NOMO-1 treated with DMSO at 0.1 percent for 48 hours (cell line): Measurements from ENCODE around the gene SLC1A7.

Source experiments
- DNase-seq: peaks from one replicate; lab custom pipeline; 2025; ENCODE audit not compliant: unreplicated experiment; lab: John Stamatoyannopoulos, UW

The SLC1A7 gene

GRCh38 chr1:53162621-53163020, 20.2 kb upstream of the SLC1A7 start:
- DNase-seq, result no peak

- DNase-seq, result no peak
Observed at GRCh38 chr1:53160924-53161378, 18.5 kb upstream of the SLC1A7 start.

GRCh38 chr1:53158900-53159299, 16.5 kb upstream of the SLC1A7 start:
- DNase-seq, result no peak

GRCh38 chr1:53156783-53157182, 14.3 kb upstream of the SLC1A7 start:
- DNase-seq, result no peak

DNA sequence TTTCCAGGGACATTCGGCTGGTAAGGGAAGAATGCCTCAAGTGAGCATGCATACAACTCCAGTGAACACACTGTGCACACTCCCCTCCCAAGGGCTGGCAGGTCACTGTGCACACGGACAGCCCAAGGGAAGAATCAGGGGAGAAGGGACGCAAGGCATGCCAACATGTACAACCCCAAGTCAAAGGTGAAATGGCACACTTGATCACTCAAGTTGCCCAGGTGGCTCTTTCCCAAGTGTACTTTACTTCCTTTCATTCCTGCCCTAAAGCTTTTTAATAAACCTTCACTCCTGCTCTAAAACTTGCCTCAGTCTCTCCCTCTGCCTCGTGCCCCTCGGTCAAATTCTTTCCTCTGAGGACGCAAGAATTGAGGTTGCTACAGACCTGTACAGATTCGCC, 13.5 kb upstream of the SLC1A7 start:
- no peak for DNase-seq

DNA sequence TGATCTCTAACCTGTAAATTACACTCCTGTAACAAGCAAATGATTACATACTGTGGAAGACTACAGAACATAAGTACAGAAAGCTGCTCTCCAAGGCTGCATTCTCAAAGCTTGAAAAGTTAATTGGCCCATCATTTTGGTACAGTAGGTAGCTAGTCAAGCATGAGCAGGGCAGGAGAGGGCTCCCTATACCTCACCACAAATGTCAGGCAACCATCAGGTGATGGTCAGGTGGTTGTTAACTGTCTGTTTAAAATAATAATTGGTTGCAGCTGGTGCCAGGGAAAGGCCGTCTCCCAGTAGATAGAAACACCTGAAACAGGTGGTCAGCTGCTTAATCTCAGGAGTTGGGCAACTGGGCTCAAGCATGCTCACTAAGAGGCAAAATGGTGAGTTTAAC, 13.1 kb upstream of the SLC1A7 start:
- no peak for DNase-seq

DNA sequence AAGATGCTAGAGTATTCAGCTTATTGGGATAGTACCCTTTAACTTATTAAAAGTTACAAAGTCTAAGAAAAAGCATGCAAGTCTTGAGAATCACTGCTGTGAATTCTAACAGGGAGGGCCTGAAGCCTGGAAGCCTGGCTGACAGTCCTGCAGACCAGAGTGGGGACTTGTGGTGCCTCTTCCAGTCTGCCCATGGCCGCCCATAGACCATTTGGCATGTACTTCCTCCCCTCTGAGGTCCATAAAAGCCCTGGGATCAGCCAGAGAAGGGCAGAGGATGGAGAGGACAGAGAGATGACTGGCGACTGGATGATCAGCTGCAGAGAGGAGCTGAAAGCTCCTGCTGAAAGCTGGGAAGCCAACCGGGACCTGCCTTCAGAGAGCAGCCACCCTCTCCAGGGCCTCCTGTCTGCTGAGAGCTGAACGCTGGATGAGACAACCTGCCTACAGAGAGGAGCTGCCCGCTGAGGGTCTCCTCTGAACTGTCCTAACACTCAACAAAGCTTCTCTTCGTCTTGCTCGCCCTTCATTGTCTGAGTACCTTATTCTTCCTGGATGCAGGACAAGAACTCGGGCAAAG, 12.5 kb upstream of the SLC1A7 start:
- DNase-seq, result no peak

- DNase-seq, result no peak
Observed at GRCh38 chr1:53153752-53154151, 11.3 kb upstream of the SLC1A7 start.

- DNase-seq, result no peak
Observed at GRCh38 chr1:53148123-53148522, 5.7 kb upstream of the SLC1A7 start.

DNA sequence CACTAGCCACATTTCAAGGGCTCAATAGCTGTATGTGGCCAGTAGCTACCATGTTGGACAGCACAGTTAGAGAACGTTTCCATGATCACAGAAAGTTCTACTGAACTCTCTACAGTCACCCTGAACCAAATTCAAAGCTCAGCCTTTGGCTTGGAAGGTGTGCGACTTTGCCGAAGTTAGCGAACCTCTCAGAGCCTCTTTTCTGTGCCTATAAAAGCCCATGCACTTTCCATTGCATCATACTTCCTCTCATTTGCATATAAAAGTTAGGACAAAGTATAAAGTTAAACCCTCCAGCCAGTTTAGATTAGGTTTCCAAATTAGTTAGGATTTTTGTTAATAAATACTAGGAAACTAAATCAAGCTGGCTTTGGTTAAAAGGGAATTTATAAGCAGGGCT, 4.7 kb upstream of the SLC1A7 start:
- no peak for DNase-seq

DNA sequence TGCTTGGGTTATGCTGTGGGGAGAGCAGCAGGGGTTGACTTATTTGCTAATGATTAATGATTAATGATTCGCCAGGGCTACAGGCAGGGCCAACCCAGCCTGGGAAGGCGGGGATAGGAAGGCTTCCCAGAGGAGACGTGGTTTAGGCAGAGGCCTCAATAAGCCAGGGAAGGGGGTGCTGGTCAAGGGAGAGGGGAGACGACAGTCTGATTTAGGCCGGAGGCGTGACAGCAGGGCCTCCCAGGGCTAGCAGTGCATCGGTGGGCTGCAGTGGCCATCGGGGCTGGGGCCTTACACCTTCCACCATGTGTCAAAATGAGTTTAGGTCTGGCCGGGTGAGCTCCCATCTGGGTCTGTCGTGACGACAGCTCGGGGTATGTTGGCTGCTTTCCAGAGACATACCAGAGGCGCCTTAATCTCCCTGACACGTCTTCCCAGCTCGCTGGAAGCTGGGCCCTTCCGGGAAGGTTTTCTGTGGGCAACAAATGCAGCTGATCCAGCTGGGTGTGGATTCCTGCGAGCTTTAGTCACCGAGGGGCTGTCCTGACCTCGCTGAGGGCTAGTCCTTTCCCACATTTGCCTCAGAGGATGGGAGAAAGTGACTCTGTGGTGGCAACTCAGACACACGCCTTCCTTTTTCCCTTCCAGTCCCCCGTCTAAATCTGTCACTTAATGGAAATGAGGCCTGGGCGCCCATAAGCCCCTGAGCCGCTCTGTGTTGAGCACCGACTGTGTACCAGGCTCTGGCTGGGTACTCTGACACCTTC, 3.7 kb upstream of the SLC1A7 start:
- DNase-seq, result no peak

- DNase-seq, result no peak
Observed at GRCh38 chr1:53145619-53145941, 3.1 kb upstream of the SLC1A7 start.

DNA sequence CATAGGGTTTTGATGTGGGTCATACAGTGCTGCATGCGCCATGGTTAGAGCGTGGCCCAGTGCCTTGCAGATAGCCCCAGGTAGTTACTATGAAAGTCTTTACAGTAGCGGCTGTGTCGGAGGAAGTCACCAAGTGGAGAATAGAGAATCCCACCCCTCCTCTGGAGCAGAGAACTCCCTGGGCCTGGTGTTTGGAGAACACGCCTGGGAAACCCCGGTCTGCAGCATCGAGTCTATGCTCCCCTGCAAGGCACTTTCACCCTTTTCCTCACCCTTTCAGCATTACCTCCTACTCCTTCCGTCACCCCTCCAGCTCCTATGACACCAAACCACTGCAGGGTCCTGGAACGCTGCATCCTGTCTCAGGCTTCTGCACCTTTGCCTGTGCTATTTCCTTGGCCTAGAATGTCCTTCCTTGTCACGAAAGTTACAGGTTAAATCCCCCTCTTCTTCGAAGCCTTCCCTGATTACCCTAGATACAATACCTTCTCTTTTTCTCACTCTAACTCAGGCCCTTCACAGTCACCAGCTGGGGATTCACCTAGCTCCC, 2.7 kb upstream of the SLC1A7 start:
- no peak for DNase-seq

GRCh38 chr1:53144201-53144600, 1.8 kb upstream of the SLC1A7 start:
- no peak for DNase-seq

DNA sequence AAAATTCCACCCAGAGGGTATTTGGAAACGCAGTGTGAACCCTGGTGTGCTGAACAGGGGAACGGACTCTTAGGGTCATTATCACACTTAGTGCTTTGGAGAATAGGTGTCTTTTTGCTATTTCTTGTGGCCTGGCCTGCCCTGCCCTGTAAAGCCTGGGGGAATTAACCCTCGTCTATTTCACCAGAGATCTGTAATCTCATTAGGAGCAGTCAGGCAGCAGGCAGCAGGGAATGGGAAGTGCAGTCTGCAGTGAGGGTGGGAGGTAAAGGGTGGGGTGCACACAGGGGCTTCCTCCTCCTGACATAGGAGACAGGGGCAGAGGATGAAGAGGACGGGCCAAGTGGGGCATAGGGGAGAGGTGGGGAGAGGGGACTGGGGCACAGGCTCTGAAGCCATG, 1.1 kb upstream of the SLC1A7 start:
- DNase-seq, result no peak

GRCh38 chr1:53141487-53142055, 867 bp downstream of the SLC1A7 start:
- no peak for DNase-seq

- no peak for DNase-seq
Observed at GRCh38 chr1:53140451-53140850, 2.0 kb downstream of the SLC1A7 start.

GRCh38 chr1:53139951-53140361, 2.5 kb downstream of the SLC1A7 start:
- no peak for DNase-seq

- DNase-seq, result no peak
Observed at GRCh38 chr1:53138991-53139884, 3.2 kb downstream of the SLC1A7 start.

GRCh38 chr1:53137729-53138128, 4.7 kb downstream of the SLC1A7 start:
- no peak for DNase-seq

DNA sequence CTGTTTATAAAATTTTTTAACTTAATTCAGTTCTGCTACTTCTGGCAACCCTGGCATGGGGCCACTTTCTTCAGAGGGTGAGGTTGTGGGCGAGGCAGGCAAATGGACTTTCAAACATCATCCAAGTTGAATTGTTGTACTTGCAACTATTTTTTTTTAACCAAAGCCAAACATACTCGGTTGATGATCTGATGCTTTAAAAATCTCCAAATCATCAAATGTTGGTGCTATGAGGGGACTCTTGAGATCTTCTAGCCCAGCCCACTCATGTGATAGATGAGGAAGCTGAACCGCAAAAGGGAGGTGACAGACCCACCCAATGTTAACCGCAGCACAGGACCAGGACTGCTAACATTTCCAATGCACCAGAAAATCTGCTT, 6.7 kb downstream of the SLC1A7 start:
- DNase-seq, result no peak
